HUDEP-2 (cell line): Measurements from ENCODE around the gene VANGL1.

ENCODE experiments used
- DNase-seq, 76 experiments: peaks; one replicate each; lab custom pipeline; 2025; ENCODE audit not compliant: unreplicated experiment in 76 of 76; lab: John Stamatoyannopoulos, UW

Gene VANGL1

GRCh38 chr1:115728341-115728740 lies 86.6 kb downstream of the VANGL1 start:
- DNase-seq, result no peak

GRCh38 chr1:115729756-115730155 lies 88.0 kb downstream of the VANGL1 start:
- no peak for DNase-seq

- DNase-seq, result no peak
Measured at GRCh38 chr1:115732316-115732715, 90.5 kb downstream of the VANGL1 start.

- no peak for DNase-seq
Measured at GRCh38 chr1:115740811-115741210, 99.0 kb downstream of the VANGL1 start.

GRCh38 chr1:115744646-115745275 lies 103.0 kb downstream of the VANGL1 start:
- no peak for DNase-seq

- DNase-seq, result no peak
Measured at GRCh38 chr1:115746021-115746690, 104.4 kb downstream of the VANGL1 start.
